ENCODE results near the gene POU2F2. TPM values are rescaled to one million over a fixed set of nuclear protein-coding genes. Genes with fewer than 3 reads are reported as not detected.

POU2F2 gene
- total and polyA plus RNA-seq, 10 of the 15 experiments (the other 5 are each of a cell fraction or from before 2014, with no cell fraction given) = 4.4 to 62.4 (median 37.9) TPM

DNA sequence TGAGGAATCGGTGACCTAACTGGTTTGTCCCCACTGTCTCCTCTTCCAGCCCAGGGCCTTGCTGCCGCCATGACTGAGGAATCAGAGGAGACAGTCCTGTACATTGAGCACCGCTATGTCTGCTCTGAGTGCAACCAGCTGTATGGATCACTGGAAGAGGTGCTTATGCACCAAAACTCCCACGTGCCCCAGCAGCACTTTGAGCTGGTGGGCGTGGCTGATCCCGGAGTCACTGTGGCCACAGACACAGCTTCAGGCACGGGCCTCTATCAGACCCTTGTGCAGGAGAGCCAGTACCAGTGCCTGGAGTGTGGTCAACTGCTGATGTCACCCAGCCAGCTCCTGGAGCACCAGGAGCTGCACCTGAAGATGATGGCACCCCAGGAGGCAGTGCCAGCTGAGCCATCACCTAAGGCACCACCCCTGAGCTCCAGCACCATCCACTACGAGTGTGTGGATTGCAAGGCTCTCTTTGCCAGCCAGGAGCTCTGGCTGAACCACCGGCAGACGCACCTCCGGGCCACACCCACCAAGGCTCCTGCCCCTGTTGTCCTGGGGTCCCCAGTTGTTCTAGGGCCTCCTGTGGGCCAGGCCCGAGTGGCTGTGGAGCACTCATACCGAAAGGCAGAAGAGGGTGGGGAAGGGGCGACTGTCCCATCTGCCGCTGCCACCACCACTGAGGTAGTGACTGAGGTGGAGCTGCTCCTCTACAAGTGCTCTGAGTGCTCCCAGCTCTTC is 53.5 kb downstream of the POU2F2 start:
- 85% methylated on average over 14 of the region's 15 CpGs for WGBS (ENCODE audit: insufficient coverage, insufficient replicate concordance, low lambda C conversion rate, missing lambda C conversion rate)
- ChIA-PET RAD21 (ENCODE audit: unreplicated experiment) (interaction anchor here (0.8 kb wide), 1 partner anchor 700 kb away, joined by 3 read pairs; no protein-coding TSS in a partner anchor), SMC1A (ENCODE audit: uncharacterized antibody, unreplicated experiment) (interaction anchor here (1.0 kb wide), 1 partner anchor 120 kb away, joined by 3 read pairs; no protein-coding TSS in a partner anchor), CTCF (interaction anchor here (0.6 kb wide), 1 partner anchor 74 kb away, joined by 3 read pairs; no protein-coding TSS in a partner anchor), POLR2A (no interaction called here)
- BruUV-seq (replicated peaks) = TSS peak; percentile 38
- H3K27me3 ChIP-seq (replicated peaks in 1 of 2; ENCODE audit: control insufficient read depth in 2 of 2, insufficient read depth in 2 of 2, low read length in 1 of 2) = no peaks in the 10 kb centered on the region
- no peak overlapping the region for H3K4me2 ChIP-seq (ENCODE audit: control insufficient read depth, insufficient read depth)
- no peak for FAIRE-seq
- H3K4me1 ChIP-seq (ENCODE audit: control insufficient read depth, insufficient read depth, low read length) = peaks cover 16% of the 10 kb centered on the region
- in situ Hi-C loops (cut with MboI) = no loop called here
- H3K27ac ChIP-seq (ENCODE audit: control insufficient read depth, insufficient read depth) = no peak overlapping the region
- peaks cover 32% of the 10 kb centered on the region for H3K79me2 ChIP-seq (ENCODE audit: control insufficient read depth, insufficient read depth, low read length)
- no peak for TF ChIP-seq WRNIP1 (IDR thresholded peaks at IDR 0.05; ENCODE audit: borderline replicate concordance, low read depth, low read length)
- TF ChIP-seq BHLHE40 (IDR thresholded peaks at IDR 0.05; ENCODE audit: borderline replicate concordance in 1 of 2, low read depth in 2 of 2, low read length in 1 of 2) = no peak
- no peak for TF ChIP-seq EP300 (IDR thresholded peaks at IDR 0.05; ENCODE audit: borderline replicate concordance in 1 of 2, control insufficient read depth in 1 of 2, low read depth in 2 of 2, low read length in 2 of 2)
- no peak for TF ChIP-seq POLR2AphosphoS2 (IDR thresholded peaks at IDR 0.05; ENCODE audit: low read depth, low read length)
- H3K4me3 ChIP-seq = no peak overlapping the region
- no peaks in the 10 kb centered on the region for H3K9me3 ChIP-seq (replicated peaks; ENCODE audit: control insufficient read depth, insufficient read depth, low read length)
- ATAC-seq = no peak
- intact Hi-C loops (cut with micrococcal nuclease; ENCODE audit: unreplicated experiment) = no loop called here
- H3K9ac ChIP-seq (ENCODE audit: control insufficient read depth, insufficient read depth, low read length) = no peak overlapping the region
- DNase-seq (ENCODE audit: low read depth, low spot score) = no peak
- peaks cover 5% of the 10 kb centered on the region; the same call in 1 of the 2 replicates for H4K20me1 ChIP-seq (ENCODE audit: control insufficient read depth, insufficient read depth)
- peaks cover 18 to 30% of the 10 kb centered on the region in 2 experiments; a peak in 3 of 4 replicates for H3K36me3 ChIP-seq (ENCODE audit: control insufficient read depth in 2 of 2, insufficient read depth in 2 of 2, low read length in 1 of 2)
- H2AFZ ChIP-seq (ENCODE audit: control insufficient read depth, low read depth, low read length) = no peak overlapping the region

- Histone ChIP-seq H3K4me1 (ENCODE audit: control insufficient read depth, insufficient read depth, low read length) (peaks cover 16% of the 10 kb centered on the region), H3K4me2 (ENCODE audit: control insufficient read depth, insufficient read depth) (peak overlapping the region; percentile 86), H3K36me3 (ENCODE audit: control insufficient read depth in 2 of 2, insufficient read depth in 2 of 2, low read length in 1 of 2) (peaks cover 18 to 30% of the 10 kb centered on the region in 2 experiments; a peak in 3 of 4 replicates), H3K9me3 (replicated peaks; ENCODE audit: control insufficient read depth, insufficient read depth, low read length) (no peaks in the 10 kb centered on the region), H3K79me2 (ENCODE audit: control insufficient read depth, insufficient read depth, low read length) (peaks cover 32% of the 10 kb centered on the region), H3K9ac (ENCODE audit: control insufficient read depth, insufficient read depth, low read length) (no peak overlapping the region; the same call in 1 of the 2 replicates), H3K27me3 (replicated peaks in 1 of 2; ENCODE audit: control insufficient read depth in 2 of 2, insufficient read depth in 2 of 2, low read length in 1 of 2) (no peaks in the 10 kb centered on the region), H2AFZ (ENCODE audit: control insufficient read depth, low read depth, low read length) (no peak overlapping the region), H3K27ac (ENCODE audit: control insufficient read depth, insufficient read depth) (no peak overlapping the region), H3K4me3 (no peak overlapping the region), H4K20me1 (ENCODE audit: control insufficient read depth, insufficient read depth) (peaks cover 5% of the 10 kb centered on the region; the same call in 1 of the 2 replicates)
- intact Hi-C loops (cut with micrococcal nuclease; ENCODE audit: unreplicated experiment) = no loop called here
- DNase-seq (ENCODE audit: low read depth, low spot score) = no peak
- ChIA-PET SMC1A (ENCODE audit: uncharacterized antibody, unreplicated experiment) (interaction anchor here (1.3 kb wide), 1 partner anchor 25 kb away, joined by 3 read pairs; no protein-coding TSS in a partner anchor), RAD21 (ENCODE audit: unreplicated experiment) (no interaction called here), CTCF (interaction anchor here (0.6 kb wide), 1 partner anchor 74 kb away, joined by 3 read pairs; no protein-coding TSS in a partner anchor), POLR2A (no interaction called here)
- WGBS (ENCODE audit: insufficient coverage, insufficient replicate concordance, low lambda C conversion rate, missing lambda C conversion rate) = 100% methylated on average over 1 of the region's 1 CpG
- no TSS peak for BruUV-seq (replicated peaks)
- FAIRE-seq = no peak
- ATAC-seq = no peak
- in situ Hi-C loops (cut with MboI) = no loop called here
- TF ChIP-seq NRF1 (conservative IDR thresholded peaks at IDR 0.05; ENCODE audit: low read depth, low read length) (no peak), POLR2A (IDR thresholded peaks at IDR 0.05; ENCODE audit: low read depth, low read length) (no peak), SP1 (IDR thresholded peaks at IDR 0.05; ENCODE audit: low read depth, low read length) (no peak), BACH1 (IDR thresholded peaks at IDR 0.05; ENCODE audit: borderline replicate concordance) (no peak), PML (IDR thresholded peaks at IDR 0.05; ENCODE audit: low read length) (no peak), ZNF217 (IDR thresholded peaks at IDR 0.05) (no peak), BRCA1 (IDR thresholded peaks at IDR 0.05; ENCODE audit: low read depth, low read length) (no peak), TCF7 (IDR thresholded peaks at IDR 0.05; ENCODE audit: borderline replicate concordance) (no peak), SMAD5 (IDR thresholded peaks at IDR 0.05; ENCODE audit: low read depth) (no peak), ZNF207 (IDR thresholded peaks at IDR 0.05; ENCODE audit: borderline replicate concordance) (no peak)
Observed at GRCh38 chr19:42078058-42078457, 54.2 kb downstream of the POU2F2 start.

Measured in GM12878 (cell line).